Panc1 (cell line): ENCODE results near the gene RFX8. TPM values are rescaled to one million over a fixed set of nuclear protein-coding genes. Genes with fewer than 3 reads are reported as not detected.
A peak's percentile ranks its signal among the peaks of the same experiment; 100 is the strongest.

Source experiments
- ATAC-seq: fragments of 200-7000 bp; cut with Tn5 transposase; 2 replicates; pipeline ENCODE4 v1.9.1; 2020; ENCODE audit warnings: mild to moderate bottlenecking, moderate library complexity
- BruUV-seq: library from RNA; stranded (reverse); fragments of 400-500 nt; replicated peaks from 2 replicates; lab custom pipeline; 2021; lab: Mats Ljungman, UMichigan
- CTCF ChIA-PET: fragments of 300-600 bp; sonication (Branson Sonifier 250); formaldehyde crosslinking; loops from one replicate; lab custom pipeline; 2022; ENCODE audit warnings: antibody characterized with exemption; lab: Charles Lee
- POLR2A ChIA-PET: fragments of 300-600 bp; sonication (Branson Sonifier 250); formaldehyde crosslinking; loops from one replicate; lab custom pipeline; 2022; ENCODE audit warnings: antibody characterized with exemption; lab: Charles Lee
- DNase-seq: peaks from one replicate; pipeline ENCODE4 v3.0.0-alpha.2; 2010; ENCODE audit warnings: low read depth, low spot score
- H3K27ac ChIP-seq: 2 replicates; pipeline ENCODE4 v1.5.1; 2011; ENCODE audit warnings: mild to moderate bottlenecking, low read length, inconsistent platforms
- H3K27me3 ChIP-seq: fragments of 200-500 bp; sonication (Bioruptor generic); 2 replicates; pipeline ENCODE4 v1.6.0; 2014; ENCODE audit warnings: low read length, inconsistent platforms; ENCODE audit not compliant: control insufficient read depth, insufficient read depth
- H3K36me3 ChIP-seq: fragments of 200-500 bp; sonication (Bioruptor generic); 2 replicates; pipeline ENCODE4 v1.5.1; 2014; ENCODE audit warnings: inconsistent platforms, mild to moderate bottlenecking, low read length, moderate library complexity; ENCODE audit not compliant: control insufficient read depth, insufficient read depth
- H3K4me1 ChIP-seq: 2 replicates; pipeline ENCODE4 v1.5.1; 2011; ENCODE audit warnings: inconsistent platforms, mild to moderate bottlenecking, low read length, moderate library complexity; ENCODE audit not compliant: control insufficient read depth, insufficient read depth
- H3K4me3 ChIP-seq, 2 experiments: 2 replicates each; pipeline ENCODE4 v1.5.1; 2011 to 2012; ENCODE audit warnings: low read depth in 2 of 2, low read length in 2 of 2, mild to moderate bottlenecking in 2 of 2, inconsistent platforms in 1 of 2, moderate library complexity in 1 of 2
- H3K9me3 ChIP-seq: fragments of 200-500 bp; sonication (Bioruptor generic); 2 replicates; pipeline ENCODE4 v1.5.1; 2014; ENCODE audit warnings: low read depth, mild to moderate bottlenecking, inconsistent platforms, low read length, moderate library complexity; ENCODE audit not compliant: control insufficient read depth, insufficient read depth
- POLR2AphosphoS5 ChIP-seq: IDR thresholded peaks from 2 replicates; pipeline ENCODE4 v1.6.1; 2012; ENCODE audit warnings: mild to moderate bottlenecking, low read depth, low read length, moderate library complexity
- SIN3A ChIP-seq: IDR thresholded peaks from 2 replicates; pipeline ENCODE4 v1.6.1; 2012; ENCODE audit warnings: low read depth, mild to moderate bottlenecking, low read length, moderate library complexity, borderline replicate concordance; ENCODE audit not compliant: insufficient read depth
- TCF7L2 ChIP-seq: IDR thresholded peaks from 2 replicates; pipeline ENCODE4 v1.6.1; 2011; ENCODE audit warnings: mild to moderate bottlenecking, low read depth, low read length, inconsistent platforms
- in situ Hi-C: cut with HindIII; loops from 2 replicates; pipeline ENCODE4 v1.10.0; 2016; ENCODE audit warnings: low sequenced_read_pairs, low pct_unique_long_range_greater_than_20kb
- intact Hi-C: fragments of 100-400 bp; cut with micrococcal nuclease; formaldehyde crosslinking; loops from one replicate; pipeline ENCODE4 v1.10.0; 2022; ENCODE audit not compliant: unreplicated experiment
- total RNA-seq: library from RNA; stranded (reverse); gene quantifications from one replicate; pipeline ENCODE4 v1.2.1, GENCODE V29; 2021; ENCODE audit not compliant: unreplicated experiment
- TF ChIP-seq, protein P1 (sequence below), 2 experiments: IDR thresholded peaks; 2 replicates each; pipeline ENCODE4 v1.6.1; 2011 to 2012; ENCODE audit warnings: low read depth in 2 of 2, control low read depth in 1 of 2, low read length in 1 of 2, mild to moderate bottlenecking in 1 of 2, moderate library complexity in 1 of 2; ENCODE audit not compliant: insufficient read depth in 1 of 2
- TF ChIP-seq, protein P2 (sequence below): fragments of 450-650 bp; IDR thresholded peaks from 2 replicates; pipeline ENCODE4 v1.5.1; 2017; ENCODE audit warnings: mild to moderate bottlenecking

Gene RFX8
- total RNA-seq, 1 experiment from 2014 or later: not detected

DNA sequence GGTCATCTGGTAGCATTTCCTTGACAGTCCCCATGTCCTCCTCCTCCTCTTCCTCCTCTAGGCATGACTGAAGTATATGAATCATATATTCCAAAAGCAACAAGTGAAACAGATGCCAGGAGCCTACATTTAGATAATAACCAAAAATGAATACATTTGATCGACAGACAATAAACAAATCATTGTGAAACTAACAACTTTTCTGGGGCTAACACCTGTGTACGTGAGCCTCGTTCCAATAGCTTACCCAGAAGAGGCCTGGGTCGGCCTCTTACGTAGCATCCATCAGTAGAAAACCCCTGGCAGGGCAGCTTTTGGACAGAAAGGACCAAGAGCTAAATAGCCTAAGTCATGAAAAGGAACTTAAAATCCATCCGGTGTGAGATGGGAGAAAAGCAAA is 72.3 kb downstream of the RFX8 start:
- TF ChIP-seq, protein P1, sequence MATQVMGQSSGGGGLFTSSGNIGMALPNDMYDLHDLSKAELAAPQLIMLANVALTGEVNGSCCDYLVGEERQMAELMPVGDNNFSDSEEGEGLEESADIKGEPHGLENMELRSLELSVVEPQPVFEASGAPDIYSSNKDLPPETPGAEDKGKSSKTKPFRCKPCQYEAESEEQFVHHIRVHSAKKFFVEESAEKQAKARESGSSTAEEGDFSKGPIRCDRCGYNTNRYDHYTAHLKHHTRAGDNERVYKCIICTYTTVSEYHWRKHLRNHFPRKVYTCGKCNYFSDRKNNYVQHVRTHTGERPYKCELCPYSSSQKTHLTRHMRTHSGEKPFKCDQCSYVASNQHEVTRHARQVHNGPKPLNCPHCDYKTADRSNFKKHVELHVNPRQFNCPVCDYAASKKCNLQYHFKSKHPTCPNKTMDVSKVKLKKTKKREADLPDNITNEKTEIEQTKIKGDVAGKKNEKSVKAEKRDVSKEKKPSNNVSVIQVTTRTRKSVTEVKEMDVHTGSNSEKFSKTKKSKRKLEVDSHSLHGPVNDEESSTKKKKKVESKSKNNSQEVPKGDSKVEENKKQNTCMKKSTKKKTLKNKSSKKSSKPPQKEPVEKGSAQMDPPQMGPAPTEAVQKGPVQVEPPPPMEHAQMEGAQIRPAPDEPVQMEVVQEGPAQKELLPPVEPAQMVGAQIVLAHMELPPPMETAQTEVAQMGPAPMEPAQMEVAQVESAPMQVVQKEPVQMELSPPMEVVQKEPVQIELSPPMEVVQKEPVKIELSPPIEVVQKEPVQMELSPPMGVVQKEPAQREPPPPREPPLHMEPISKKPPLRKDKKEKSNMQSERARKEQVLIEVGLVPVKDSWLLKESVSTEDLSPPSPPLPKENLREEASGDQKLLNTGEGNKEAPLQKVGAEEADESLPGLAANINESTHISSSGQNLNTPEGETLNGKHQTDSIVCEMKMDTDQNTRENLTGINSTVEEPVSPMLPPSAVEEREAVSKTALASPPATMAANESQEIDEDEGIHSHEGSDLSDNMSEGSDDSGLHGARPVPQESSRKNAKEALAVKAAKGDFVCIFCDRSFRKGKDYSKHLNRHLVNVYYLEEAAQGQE (IDR thresholded peaks at IDR 0.05; ENCODE audit: insufficient read depth in 1 of 2, low read depth in 2 of 2, low read length in 1 of 2): no peak
- TF ChIP-seq, protein P2, sequence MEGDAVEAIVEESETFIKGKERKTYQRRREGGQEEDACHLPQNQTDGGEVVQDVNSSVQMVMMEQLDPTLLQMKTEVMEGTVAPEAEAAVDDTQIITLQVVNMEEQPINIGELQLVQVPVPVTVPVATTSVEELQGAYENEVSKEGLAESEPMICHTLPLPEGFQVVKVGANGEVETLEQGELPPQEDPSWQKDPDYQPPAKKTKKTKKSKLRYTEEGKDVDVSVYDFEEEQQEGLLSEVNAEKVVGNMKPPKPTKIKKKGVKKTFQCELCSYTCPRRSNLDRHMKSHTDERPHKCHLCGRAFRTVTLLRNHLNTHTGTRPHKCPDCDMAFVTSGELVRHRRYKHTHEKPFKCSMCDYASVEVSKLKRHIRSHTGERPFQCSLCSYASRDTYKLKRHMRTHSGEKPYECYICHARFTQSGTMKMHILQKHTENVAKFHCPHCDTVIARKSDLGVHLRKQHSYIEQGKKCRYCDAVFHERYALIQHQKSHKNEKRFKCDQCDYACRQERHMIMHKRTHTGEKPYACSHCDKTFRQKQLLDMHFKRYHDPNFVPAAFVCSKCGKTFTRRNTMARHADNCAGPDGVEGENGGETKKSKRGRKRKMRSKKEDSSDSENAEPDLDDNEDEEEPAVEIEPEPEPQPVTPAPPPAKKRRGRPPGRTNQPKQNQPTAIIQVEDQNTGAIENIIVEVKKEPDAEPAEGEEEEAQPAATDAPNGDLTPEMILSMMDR: no peak
- TF ChIP-seq SIN3A (no peak), TCF7L2 (no peak), POLR2AphosphoS5 (no peak)
- Histone ChIP-seq H3K27me3 (peaks cover 8% of the 10 kb centered on the region; the same call in 1 of the 2 replicates), H3K27ac (no peak overlapping the region), H3K4me1 (no peaks in the 10 kb centered on the region), H3K9me3 (no peaks in the 10 kb centered on the region), H3K4me3 (no peak overlapping the region), H3K36me3 (no peaks in the 10 kb centered on the region)
- CTCF ChIA-PET: interaction anchor here (0.6 kb wide), 2 partner anchors 16 to 414 kb away, joined by 3 to 10 read pairs; no protein-coding TSS in a partner anchor
- no peak for DNase-seq
- intact Hi-C loops (no loop called here), in situ Hi-C loops (no loop called here)
- no peak for ATAC-seq
- BruUV-seq: no TSS peak
- POLR2A ChIA-PET: no interaction called here

- H3K36me3 ChIP-seq: no peaks in the 10 kb centered on the region
- H3K9me3 ChIP-seq: no peaks in the 10 kb centered on the region
- ChIA-PET CTCF (interaction anchor here (0.6 kb wide), 1 partner anchor 415 kb away, joined by 3 read pairs; no protein-coding TSS in a partner anchor), POLR2A (no interaction called here)
- no TSS peak for BruUV-seq
- H3K4me1 ChIP-seq: no peaks in the 10 kb centered on the region
- ATAC-seq (peak; percentile 77; the same call in 1 of the 2 replicates), DNase-seq (no peak)
- TF ChIP-seq TCF7L2: no peak
- TF ChIP-seq, protein P1 (IDR thresholded peaks at IDR 0.05; ENCODE audit: insufficient read depth in 1 of 2, low read depth in 2 of 2, low read length in 1 of 2): no peak
- TF ChIP-seq, protein P2: peak; percentile 49; the same call in 1 of the 2 replicates
- no peak for TF ChIP-seq SIN3A
- no peak for TF ChIP-seq POLR2AphosphoS5
- no peak overlapping the region for H3K27ac ChIP-seq
- in situ Hi-C loops: no loop called here
- intact Hi-C loops: no loop called here
- no peak overlapping the region for H3K4me3 ChIP-seq
- H3K27me3 ChIP-seq: peaks cover 9% of the 10 kb centered on the region
These were observed 73.0 kb downstream of the RFX8 start for GRCh38 chr2:101401906-101402305.
